ENCODE measurements around the gene JARID2.

Gene JARID2

GRCh38 chr6:15245361-15246216 lies at the start of gene JARID2:
JARID2 (plus strand) TSS chr6:15246069; CDS start chr6:15246540, 471 bp downstream.
- no peaks in the 10 kb centered on the region for H3K4me1 ChIP-seq (ENCODE audit: low read length)
- H3K27me3 ChIP-seq (replicated peaks; ENCODE audit: insufficient read depth, low read length): no peaks in the 10 kb centered on the region
- peak within 1 kb of the TSS; percentile 75 for H3K9ac ChIP-seq (ENCODE audit: low read length)
- H3F3A ChIP-seq (ENCODE audit: insufficient read depth, low read length): peaks cover 17% of the 10 kb centered on the region
- no peaks in the 10 kb centered on the region for H3K9me3 ChIP-seq (replicated peaks; ENCODE audit: insufficient read depth, low read length)
- H3K4me3 ChIP-seq (ENCODE audit: low read length): peak within 1 kb of the TSS; percentile 72
- H3K9me2 ChIP-seq (replicated peaks; ENCODE audit: insufficient read depth, low read length): no peaks in the 10 kb centered on the region
- TF ChIP-seq CTCF (IDR thresholded peaks at IDR 0.05; ENCODE audit: low read length): no peak
- no peak for TF ChIP-seq EZH2 (optimal IDR thresholded peaks at IDR 0.05; ENCODE audit: low read depth, low read length)
- no peak for TF ChIP-seq EZH2phosphoT487 (IDR thresholded peaks at IDR 0.05; ENCODE audit: low read length)
- H4K20me1 ChIP-seq (ENCODE audit: insufficient read depth, low read length): no peaks in the 10 kb centered on the region
- H3K27ac ChIP-seq (ENCODE audit: low read length): peak within 1 kb of the TSS; percentile 76; the same call in 1 of the 2 replicates
- peak; percentile 94 for DNase-seq
- peaks cover 38% of the 10 kb centered on the region for H3K79me2 ChIP-seq (ENCODE audit: low read length)
- H3K4me2 ChIP-seq (ENCODE audit: low read depth, low read length): peak within 1 kb of the TSS; percentile 92
- H3K36me3 ChIP-seq (replicated peaks; ENCODE audit: insufficient read depth, low read length): no peaks in the 10 kb centered on the region
- H2AFZ ChIP-seq (ENCODE audit: low read length): peak within 1 kb of the TSS; percentile 73

GRCh38 chr6:15200087-15200486 lies 45.8 kb upstream of the JARID2 start:
- H3K4me3 ChIP-seq (ENCODE audit: low read length): no peak overlapping the region
- H3K27ac ChIP-seq (ENCODE audit: low read length): no peak overlapping the region
- H3K9me2 ChIP-seq (replicated peaks; ENCODE audit: insufficient read depth, low read length): no peaks in the 10 kb centered on the region
- no peaks in the 10 kb centered on the region for H3K27me3 ChIP-seq (replicated peaks; ENCODE audit: insufficient read depth, low read length)
- no peaks in the 10 kb centered on the region for H3K4me1 ChIP-seq (ENCODE audit: low read length)
- no peaks in the 10 kb centered on the region for H3K79me2 ChIP-seq (ENCODE audit: low read length)
- no peak overlapping the region for H3K9ac ChIP-seq (ENCODE audit: low read length)
- H3K36me3 ChIP-seq (replicated peaks; ENCODE audit: insufficient read depth, low read length): no peaks in the 10 kb centered on the region
- H3F3A ChIP-seq (ENCODE audit: insufficient read depth, low read length): no peaks in the 10 kb centered on the region
- no peaks in the 10 kb centered on the region for H4K20me1 ChIP-seq (ENCODE audit: insufficient read depth, low read length)
- DNase-seq: no peak
- H3K9me3 ChIP-seq (replicated peaks; ENCODE audit: insufficient read depth, low read length): no peaks in the 10 kb centered on the region
- H2AFZ ChIP-seq (ENCODE audit: low read length): no peak overlapping the region
- TF ChIP-seq CTCF (IDR thresholded peaks at IDR 0.05; ENCODE audit: low read length): no peak
- no peak for TF ChIP-seq EZH2 (optimal IDR thresholded peaks at IDR 0.05; ENCODE audit: low read depth, low read length)
- TF ChIP-seq EZH2phosphoT487 (IDR thresholded peaks at IDR 0.05; ENCODE audit: low read length): no peak
- no peak overlapping the region for H3K4me2 ChIP-seq (ENCODE audit: low read depth, low read length)

- H3K79me2 ChIP-seq (ENCODE audit: low read length): no peaks in the 10 kb centered on the region
- H2AFZ ChIP-seq (ENCODE audit: low read length): no peak overlapping the region
- no peaks in the 10 kb centered on the region for H4K20me1 ChIP-seq (ENCODE audit: insufficient read depth, low read length)
- TF ChIP-seq CTCF (IDR thresholded peaks at IDR 0.05; ENCODE audit: low read length) (no peak), EZH2phosphoT487 (IDR thresholded peaks at IDR 0.05; ENCODE audit: low read length) (no peak), EZH2 (optimal IDR thresholded peaks at IDR 0.05; ENCODE audit: low read depth, low read length) (no peak)
- H3K9me2 ChIP-seq (replicated peaks; ENCODE audit: insufficient read depth, low read length): no peaks in the 10 kb centered on the region
- no peak for DNase-seq
- no peaks in the 10 kb centered on the region for H3K9me3 ChIP-seq (replicated peaks; ENCODE audit: insufficient read depth, low read length)
- no peaks in the 10 kb centered on the region for H3K36me3 ChIP-seq (replicated peaks; ENCODE audit: insufficient read depth, low read length)
- H3K27me3 ChIP-seq (replicated peaks; ENCODE audit: insufficient read depth, low read length): no peaks in the 10 kb centered on the region
- no peak overlapping the region for H3K4me2 ChIP-seq (ENCODE audit: low read depth, low read length)
- no peak overlapping the region for H3K4me3 ChIP-seq (ENCODE audit: low read length)
- no peak overlapping the region for H3K9ac ChIP-seq (ENCODE audit: low read length)
- H3K4me1 ChIP-seq (ENCODE audit: low read length): no peaks in the 10 kb centered on the region
- H3K27ac ChIP-seq (ENCODE audit: low read length): no peak overlapping the region
- no peaks in the 10 kb centered on the region for H3F3A ChIP-seq (ENCODE audit: insufficient read depth, low read length)
Observed at GRCh38 chr6:15205321-15205720, 40.5 kb upstream of the JARID2 start.
